HG02884 (cell line): Measurements from ENCODE around the gene ATP9B.
"Not testable (repeated sequence)": the region's sequence is repeated elsewhere in the genome, so short reads cannot be mapped to it uniquely, and the experiment has no call there.

ENCODE experiments used
- ATAC-seq: cut with Tn5 transposase; IDR thresholded peaks from one replicate; pipeline ENCODE4 v1.9.1; 2021; ENCODE audit warnings: mild to moderate bottlenecking, moderate library complexity; ENCODE audit not compliant: unreplicated experiment

The ATP9B gene

DNA sequence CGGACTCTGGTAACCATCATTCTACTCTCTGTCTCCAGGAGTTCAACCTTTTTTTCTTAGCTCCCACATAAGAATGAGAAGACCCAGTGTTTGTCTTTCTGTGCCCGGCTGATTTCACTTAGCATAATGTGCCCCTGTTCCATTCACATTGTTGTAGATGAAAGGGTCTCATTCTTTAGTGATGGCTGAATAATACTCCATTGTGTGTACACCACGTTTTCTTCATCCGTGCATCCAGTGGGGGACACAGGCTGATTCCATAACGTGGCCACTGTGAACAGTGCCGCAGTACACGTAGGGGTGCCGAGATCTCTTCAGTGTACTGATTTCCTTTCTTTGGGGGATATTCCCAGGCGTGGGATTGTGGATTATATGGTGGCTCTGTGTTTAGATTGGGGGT lies 254.3 kb downstream of the ATP9B start:
- ATAC-seq = no peak

DNA sequence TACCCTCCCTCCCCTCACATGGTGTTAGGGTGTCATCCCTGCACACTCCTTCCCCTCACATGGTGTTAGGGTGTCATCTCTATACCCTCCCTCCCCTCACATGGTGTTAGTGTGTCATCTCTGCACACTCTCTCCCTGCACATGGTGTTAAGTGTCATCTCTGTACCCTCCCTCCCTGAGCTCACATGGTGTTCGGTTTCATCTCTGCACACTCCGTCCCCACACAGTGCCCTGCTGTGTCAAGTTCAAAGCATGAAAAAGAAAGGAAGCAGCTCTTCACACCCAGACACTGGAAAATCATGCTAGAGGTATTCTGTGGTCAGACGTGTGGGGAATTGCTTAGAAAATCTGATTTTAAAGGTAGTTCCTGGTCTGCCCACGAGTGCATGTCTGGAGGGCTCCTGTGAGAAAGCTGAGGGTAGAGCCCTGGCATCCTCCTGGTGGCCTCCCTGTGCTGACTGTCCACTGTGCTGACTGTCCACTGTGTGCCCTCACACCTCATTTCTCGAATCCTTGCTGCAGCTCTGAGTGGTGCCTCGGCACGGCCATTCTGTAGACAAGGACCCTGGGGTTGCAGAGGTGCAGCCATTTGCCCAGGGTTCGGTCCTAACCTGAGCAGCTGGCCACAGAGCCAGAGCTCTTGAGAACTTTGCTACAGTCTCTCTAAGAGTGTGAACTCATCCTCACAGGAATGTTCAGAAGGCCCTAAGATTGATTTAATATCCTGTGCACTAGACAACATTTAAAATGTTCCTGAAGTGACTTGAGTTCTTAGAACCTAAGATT lies 257.4 kb downstream of the ATP9B start:
- no peak for ATAC-seq

DNA sequence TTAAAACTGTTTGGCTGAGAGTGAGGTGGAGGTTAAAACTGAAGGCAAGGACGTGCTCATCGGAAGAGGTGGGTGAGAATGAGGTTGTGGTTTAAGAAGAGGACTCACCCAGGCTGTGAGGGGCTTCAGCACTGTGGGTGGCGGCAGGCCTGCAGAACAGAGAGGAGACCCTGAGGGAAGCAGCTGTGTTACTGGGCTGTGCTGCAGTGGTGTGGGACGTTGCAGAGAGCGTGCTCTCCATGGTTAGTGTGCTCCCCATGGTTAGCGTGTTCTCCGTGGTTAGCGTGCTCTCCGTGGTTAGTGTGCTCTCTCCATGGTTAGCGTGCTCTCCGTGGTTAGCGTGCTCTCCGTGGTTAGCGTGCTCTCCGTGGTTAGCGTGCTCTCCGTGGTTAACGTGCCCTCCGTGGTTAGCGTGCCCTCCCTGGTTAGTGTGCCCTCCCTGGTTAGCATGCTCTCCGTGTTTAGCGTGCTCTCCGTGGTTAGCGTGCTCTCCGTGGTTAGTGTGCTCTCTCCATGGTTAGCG lies 258.1 kb downstream of the ATP9B start:
- no peak for ATAC-seq

DNA sequence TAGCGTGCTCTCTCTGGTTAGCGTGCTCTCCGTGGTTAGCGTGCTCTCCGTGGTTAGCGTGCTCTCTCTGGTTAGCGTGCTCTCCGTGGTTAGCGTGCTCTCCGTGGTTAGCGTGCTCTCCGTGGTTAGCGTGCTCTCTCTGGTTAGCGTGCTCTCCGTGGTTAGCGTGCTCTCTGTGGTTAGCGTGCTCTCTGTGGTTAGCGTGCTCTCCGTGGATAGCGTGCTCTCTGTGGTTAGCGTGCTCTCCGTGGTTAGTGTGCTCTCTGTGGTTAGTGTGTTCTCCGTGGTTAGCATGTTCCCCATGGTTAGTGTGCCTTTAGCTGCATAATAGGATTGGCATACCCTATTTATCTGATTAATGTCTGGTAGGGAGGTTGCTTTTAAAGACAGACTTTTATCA lies 258.7 kb downstream of the ATP9B start:
- not testable (repeated sequence) for ATAC-seq

DNA sequence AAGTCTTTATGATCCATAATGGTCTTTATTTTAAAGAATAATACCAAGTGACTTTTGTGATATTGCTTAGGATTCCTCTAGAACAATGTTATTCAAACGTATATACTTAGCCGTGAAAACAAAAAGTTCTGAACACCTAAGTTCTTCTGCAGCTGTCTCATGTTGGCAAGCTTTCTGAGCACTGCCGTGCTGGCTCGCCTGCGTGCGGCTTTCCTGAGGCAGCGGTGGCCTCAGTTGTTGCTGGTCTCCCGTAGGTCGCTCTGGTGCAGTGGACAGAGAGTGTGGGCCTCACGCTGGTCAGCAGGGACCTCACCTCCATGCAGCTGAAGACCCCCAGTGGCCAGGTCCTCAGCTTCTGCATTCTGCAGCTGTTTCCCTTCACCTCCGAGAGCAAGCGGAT lies 259.7 kb downstream of the ATP9B start:
- ATAC-seq = no peak

DNA sequence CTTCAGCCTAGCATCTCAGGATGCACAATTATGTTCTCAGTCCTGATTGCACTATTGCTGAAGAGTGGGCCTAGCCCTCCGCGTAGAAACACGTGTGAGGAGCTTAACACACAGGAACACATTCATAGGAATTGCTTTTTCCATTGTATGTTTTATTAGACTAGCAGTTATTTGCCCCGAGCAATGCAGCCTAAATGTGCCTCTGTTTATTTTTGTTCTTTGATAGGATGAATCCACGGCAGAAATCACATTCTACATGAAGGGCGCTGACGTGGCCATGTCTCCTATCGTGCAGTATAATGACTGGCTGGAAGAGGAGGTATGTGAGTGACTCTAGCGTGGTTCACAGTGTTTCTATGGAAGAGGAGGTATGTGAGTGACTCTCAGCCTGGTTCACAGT lies 260.6 kb downstream of the ATP9B start:
- no peak for ATAC-seq

DNA sequence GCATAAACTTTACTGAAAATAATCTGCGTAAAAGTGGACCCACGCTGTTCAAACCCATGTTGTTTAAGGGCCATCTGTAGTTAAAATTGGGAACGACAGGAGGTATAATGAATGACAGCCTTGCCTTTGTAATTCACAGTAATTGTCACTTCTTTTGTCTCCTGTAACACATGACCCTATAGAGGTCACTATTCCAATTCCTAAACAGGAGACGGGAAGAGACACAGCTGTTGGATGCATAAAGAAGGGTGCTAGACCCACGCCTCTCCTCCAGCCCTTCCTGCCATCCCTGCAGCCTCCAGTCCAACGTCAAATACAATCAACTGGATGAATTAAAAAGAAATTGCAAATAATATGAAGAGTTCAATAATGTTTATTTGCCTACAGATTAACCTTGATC lies 263.5 kb downstream of the ATP9B start:
- ATAC-seq = no peak

DNA sequence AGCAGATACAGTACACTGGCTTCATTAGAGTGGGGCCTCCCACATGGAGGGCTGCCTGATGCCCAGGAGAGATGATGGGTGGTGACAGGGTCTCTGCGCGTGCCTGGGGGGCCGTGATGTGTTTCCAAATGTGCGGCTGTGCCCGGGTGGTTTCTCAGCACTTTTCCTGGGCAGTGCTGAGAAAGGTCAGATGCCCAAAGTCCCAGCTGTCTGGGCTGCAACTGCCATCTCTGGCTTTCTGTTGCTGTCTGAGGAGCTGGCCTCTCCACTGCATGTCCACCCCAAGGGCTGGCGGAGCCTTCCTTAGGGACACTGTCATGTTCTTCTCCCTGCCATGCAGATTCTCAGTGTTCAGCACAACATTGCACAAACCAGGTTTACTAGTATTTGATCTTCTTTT lies 263.9 kb downstream of the ATP9B start:
- no peak for ATAC-seq

DNA sequence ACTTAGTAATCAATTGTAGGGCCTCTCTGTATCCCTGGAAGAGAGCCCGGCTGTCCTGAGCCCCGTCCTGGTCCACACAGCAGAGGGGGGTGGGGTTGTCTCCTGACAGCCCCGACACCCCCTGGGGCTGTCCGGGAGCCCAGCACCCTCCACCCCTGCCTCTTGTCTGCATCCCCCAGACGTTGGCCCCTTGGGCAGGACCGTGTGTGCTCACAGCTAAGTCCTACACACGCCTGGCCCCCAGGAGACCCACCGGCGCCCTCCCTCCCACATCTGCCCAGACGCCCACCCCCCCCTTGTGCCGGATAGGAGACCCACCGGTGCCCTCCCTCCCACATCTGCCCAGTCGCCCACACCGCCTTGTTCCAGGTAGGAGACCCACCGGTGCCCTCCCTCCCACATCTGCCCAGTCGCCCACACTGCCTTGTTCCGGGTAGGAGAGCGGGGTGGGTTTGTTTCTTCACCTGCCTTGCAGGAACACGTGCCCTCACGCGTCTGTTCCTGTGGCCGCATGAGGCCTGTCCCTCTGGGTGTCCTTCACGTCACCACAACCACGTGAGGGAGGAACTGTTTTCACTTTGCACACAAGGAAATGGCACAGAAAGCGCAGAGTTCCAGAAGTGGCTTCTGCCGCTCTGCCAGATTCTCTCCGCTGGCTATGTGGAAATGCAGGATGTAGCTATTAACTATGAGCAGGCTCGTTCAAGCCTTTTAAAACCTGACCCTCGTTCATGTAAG lies 265.5 kb downstream of the ATP9B start:
- no peak for ATAC-seq

DNA sequence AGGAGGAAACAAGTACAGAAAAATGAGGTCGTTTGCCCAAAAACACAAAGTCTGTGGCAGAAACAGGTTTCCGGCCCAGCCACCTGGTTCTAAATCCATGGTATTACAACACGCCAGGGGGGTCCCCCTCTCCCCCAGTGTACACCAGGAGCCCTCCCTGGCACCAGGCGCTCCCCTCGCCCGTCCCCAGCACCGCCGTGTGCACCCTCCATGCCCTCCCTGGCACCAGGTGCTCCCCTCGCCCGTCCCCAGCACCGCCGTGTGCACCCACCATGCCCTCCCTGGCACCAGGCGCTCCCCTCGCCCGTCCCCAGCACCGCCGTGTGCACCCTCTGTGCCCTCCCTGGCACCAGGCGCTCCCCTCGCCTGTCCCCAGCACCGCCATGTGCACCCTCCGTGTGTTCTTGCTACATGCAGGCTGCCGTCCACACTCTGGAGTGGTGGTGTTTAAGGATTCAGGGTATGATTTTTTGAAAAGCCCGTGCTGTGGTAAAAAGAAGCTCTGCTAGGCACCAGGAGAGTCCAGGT lies 266.7 kb downstream of the ATP9B start:
- ATAC-seq = no peak

DNA sequence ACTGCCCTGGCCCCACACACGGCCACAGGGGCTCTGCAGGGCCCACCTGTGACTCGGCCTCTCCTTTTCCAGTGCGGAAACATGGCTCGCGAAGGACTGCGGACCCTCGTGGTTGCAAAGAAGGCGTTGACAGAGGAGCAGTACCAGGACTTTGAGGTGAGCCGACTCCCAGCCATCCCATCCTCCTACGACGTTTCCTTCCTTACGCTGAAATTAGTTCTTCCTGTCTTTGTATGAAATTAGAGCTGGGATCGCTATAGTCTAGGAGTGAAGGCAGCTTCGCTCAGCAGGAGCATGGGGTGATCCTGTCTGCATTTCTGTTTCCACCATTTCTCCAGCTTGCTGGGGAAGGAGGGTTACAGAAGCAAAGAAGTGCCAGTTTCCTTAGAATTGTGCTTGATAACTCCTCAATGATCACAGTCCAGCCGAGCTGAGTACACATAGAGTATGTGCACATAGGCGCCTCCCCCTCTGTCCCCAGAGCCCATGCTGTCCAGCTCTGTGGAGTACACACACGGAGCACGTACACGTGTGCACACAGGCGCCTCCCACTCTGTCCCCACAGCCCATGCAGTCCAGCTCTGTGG lies 267.5 kb downstream of the ATP9B start:
- no peak for ATAC-seq

DNA sequence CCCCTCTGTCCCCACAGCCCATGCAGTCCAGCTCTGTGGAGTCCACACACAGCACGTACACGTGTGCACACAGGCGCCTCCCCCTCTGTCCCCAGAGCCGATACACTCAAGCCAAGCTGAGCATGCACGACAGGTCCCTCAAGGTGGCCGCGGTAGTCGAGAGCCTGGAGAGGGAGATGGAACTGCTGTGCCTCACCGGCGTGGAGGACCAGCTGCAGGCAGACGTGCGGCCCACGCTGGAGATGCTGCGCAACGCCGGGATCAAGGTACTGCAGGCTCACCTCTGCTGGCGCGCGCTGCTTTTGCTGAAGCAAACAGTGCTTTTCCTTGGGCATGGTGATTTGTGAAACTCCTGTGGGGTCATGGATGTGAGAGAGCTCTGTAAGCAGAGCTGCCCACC lies 268.0 kb downstream of the ATP9B start:
- no peak for ATAC-seq

DNA sequence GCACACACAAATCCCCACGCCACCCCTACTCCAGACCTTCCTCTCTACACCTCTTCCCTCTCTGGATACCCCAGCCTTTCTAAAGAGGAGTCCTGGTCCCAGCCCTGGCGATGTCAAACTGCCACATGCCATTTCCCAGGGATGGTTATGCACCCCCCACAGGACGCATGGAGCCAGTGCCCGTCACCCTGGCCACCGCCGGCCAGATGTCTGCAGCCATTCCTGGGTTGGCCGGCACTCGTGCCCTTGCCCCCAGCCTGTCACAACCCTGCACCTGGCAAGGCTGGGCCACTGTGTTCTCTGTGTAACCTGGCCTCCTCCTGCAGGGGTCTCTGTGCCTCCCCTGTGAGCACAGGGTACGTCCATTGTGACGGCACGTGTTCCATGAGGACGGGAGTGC lies 268.4 kb downstream of the ATP9B start:
- ATAC-seq = no peak

DNA sequence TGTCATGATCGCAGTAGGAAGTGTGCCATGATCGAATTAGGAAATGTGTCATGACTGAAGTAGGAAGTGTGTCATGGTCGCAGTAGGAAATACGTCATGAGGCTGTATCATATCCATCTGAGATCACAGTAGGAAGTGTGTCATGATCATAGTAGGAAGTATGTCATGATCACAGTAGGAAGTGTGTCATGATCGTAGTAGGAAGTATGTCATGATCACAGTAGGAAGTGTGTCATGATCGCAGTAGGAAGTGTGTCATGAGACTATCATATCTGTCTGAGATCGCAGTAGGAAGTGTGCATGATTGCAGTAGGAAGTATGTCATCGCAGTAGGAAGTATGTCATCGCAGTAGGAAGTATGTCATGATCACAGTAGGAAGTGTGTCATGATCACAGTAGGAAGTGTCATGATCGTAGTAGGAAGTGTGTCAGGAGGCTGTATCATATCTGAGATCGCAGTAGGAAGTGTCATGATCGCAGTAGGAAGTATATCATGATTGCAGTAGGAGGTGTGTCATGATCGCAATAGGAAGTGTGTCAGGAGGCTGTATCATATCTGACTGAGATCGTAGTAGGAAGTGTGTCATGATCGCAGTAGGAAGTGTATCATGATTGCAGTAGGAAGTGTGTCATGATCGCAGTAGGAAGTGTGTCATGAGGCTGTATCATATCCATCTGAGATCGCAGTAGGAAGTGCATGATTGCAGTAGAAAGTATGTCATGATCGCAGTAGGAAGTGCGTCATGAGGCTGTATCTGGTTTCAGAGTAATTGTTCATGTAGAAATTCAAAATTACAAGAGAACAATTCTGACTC lies 270.1 kb downstream of the ATP9B start:
- no peak for ATAC-seq

DNA sequence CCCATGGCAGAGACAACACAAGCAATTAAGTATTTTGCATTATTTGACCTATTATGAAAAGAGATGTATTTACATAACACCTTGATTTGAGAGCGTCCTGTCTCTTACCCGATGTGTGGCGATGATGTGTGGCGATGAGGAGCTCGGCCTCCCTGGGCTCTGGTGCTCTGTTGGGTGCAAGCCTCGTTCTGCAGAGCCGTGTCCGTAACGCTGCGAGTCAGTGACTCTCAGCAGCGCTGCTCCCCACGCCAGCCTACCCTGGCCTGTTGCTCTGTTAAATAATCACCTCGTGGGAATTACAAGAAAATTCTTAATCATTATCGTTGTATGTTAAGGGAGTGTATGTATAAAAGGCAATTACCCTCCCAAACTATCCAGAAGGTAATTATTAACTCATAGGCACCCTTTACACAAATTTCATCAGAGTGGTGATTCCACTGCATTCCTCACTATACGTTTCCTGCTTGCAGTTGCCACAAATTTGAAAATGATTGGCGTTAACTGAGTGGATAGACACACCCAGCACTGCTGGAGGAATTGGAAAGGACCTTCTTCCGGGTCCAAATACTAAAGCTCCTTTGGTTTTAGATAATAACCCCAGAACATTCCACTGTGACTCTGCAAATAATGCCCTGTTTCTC lies 274.5 kb downstream of the ATP9B start:
- ATAC-seq = no peak

DNA sequence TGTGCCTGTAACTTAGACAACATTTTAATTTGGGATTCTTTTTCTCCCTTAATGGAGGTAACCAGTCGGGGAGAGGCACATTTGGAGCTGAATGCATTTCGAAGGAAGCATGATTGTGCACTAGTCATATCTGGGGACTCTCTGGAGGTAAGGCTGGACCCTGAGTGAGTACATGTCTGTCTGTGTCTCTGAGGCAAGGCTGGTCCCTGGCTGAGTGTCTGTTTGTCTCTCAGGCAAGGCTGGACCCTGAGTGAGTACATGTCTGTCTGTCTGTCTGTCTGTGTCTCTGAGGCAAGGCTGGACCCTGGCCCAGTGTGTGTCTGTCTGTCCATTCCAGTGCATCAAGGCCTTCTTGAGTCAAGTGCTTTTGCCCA lies 275.0 kb downstream of the ATP9B start:
- no peak for ATAC-seq

DNA sequence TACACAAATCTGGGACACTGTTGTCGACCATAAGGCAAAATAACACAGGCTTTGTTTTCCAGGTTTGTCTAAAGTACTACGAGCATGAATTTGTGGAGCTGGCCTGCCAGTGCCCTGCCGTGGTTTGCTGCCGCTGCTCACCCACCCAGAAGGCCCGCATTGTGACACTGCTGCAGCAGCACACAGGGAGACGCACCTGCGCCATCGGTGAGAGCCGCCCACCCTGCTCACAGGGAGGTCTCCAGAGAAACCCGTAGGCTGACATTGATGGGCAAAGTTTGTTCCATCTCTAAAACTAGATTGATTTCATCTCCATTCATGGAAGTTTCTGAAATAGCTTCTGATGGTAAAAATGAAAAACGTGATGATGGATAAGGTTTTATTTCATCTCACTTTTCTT lies 276.2 kb downstream of the ATP9B start:
- ATAC-seq = no peak

DNA sequence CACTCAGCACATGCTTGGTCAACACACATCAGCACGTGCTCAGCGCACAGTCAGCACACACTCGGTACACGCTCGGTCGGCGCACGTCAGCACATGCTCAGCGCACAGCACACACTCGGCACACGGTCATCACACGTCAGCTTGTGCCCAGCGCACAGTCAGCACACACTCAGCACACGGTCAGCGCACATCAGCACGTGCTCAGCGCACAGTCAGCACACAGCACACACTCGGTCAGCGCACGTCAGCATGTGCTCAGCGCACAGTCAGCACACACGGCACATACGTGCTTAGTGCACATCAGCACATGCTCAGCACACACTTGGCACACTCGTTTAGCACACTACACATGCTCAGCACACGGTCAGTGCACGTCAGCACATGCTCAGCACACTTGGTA lies 276.8 kb downstream of the ATP9B start:
- no peak for ATAC-seq

DNA sequence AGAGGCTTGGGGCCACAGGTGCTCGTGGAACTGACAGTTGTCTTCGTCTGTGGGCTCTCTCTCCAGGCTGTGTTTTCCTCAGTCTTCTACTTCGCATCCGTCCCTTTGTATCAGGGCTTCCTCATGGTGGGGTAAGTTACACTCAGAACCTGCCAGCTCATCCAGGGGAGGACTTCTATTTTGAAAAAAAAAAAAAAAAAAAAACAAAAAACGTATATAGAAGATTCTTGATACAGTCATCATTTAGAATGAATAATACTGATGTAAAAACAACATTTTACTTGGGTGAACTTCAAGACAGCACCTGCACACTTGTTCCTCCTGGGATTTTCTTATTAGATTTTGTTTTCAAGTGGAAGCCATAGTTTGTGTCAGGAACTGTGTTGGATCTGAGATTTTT lies 278.9 kb downstream of the ATP9B start:
- ATAC-seq = no peak

DNA sequence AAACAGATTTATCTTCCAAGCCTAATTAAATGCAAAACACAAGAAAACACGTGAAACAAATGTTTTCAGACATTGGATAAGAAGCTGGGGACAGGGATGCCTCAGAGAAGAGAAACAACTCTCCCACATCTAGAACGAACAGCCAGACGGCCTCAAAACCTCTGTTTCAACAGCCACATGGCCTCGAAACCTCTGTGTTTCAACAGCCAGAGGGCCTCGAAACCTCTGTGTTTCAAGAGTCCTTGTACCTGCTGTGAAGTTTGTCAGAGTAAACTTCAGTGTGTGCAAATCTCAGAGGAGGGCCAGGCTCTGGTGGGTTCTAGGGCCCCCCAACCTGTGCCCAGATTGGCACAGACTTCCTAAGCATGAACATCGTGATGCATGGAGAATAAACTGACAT lies 283.2 kb downstream of the ATP9B start:
- no peak for ATAC-seq
